Right lung (tissue), 5 donors: ENCODE measurements around the gene HSPA2. TPM values are rescaled to one million over a fixed set of nuclear protein-coding genes. Genes with fewer than 3 reads are reported as not detected.
A peak's percentile ranks its signal among the peaks of the same experiment; 100 is the strongest.
"Not testable (repeated sequence)": the region's sequence is repeated elsewhere in the genome, so short reads cannot be mapped to it uniquely, and the experiment has no call there.

Experiments
- DNase-seq, 2 donors: peaks; one replicate each; pipeline ENCODE4 v3.0.0-alpha.2; 2013
- polyA plus RNA-seq, 5 donors: library from polyadenylated mRNA; unstranded; fragments of 120-200 nt; gene quantifications; one replicate each; pipeline versions ENCODE4 v1.2.1 to v1.2.3, GENCODE V29; 2013; ENCODE audit warnings: inconsistent platforms in 1 of 5, low replicate concordance in 1 of 5; ENCODE audit not compliant: insufficient read length in 5 of 5, insufficient read depth in 1 of 5

The HSPA2 gene
- polyA plus RNA-seq, 5 donors: 7.2 to 16.9 (median 10.0) TPM

GRCh38 chr14:64510825-64511671 is 29.5 kb upstream of the HSPA2 start:
- peak; percentile 47 to 67 for DNase-seq

GRCh38 chr14:64513271-64513670 is 27.3 kb upstream of the HSPA2 start:
- no peak for DNase-seq

GRCh38 chr14:64515053-64515452 is 25.5 kb upstream of the HSPA2 start:
- DNase-seq: no peak

GRCh38 chr14:64516969-64517368 is 23.6 kb upstream of the HSPA2 start:
- DNase-seq: no peak

DNA sequence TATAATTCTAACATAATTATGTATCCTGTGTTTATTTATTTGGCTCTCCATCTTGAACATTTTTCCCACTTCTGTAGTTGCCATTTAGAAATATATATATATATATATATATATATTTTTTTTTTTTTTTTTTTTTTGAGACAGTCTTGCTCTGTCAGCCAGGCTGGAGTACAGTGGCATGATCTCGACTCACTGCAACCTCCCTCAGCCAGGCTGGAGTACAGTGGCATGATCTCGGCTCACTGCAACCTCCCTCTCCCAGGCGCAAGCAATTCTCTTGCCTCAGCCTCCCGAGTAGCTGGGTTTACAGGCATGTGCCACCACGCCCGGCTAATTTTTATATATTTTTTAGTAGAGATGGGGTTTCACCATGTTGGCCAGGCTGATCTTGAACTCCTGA is 22.9 kb upstream of the HSPA2 start:
- DNase-seq: not testable (repeated sequence)

- no peak for DNase-seq
Measured at GRCh38 chr14:64518229-64518628, 22.3 kb upstream of the HSPA2 start.

DNA sequence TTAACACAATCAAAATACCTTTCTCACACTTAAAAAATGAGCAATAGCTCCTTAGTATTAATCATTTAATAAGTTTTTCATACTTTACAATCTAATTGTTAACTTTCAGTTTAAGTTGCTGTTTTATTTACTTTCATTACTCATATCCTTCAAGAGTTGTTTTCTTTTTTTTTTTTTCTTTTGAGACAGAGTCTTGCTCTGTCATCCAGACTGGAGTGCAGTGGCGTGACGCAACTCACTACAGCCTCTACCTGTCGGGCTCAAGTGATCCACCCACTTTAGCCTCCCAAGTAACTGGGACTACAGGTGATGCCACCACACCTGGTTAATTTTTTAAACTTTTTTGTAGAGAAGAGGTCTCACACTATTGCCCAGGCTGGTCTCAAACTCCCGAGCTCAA is 19.8 kb upstream of the HSPA2 start:
- no peak for DNase-seq

DNA sequence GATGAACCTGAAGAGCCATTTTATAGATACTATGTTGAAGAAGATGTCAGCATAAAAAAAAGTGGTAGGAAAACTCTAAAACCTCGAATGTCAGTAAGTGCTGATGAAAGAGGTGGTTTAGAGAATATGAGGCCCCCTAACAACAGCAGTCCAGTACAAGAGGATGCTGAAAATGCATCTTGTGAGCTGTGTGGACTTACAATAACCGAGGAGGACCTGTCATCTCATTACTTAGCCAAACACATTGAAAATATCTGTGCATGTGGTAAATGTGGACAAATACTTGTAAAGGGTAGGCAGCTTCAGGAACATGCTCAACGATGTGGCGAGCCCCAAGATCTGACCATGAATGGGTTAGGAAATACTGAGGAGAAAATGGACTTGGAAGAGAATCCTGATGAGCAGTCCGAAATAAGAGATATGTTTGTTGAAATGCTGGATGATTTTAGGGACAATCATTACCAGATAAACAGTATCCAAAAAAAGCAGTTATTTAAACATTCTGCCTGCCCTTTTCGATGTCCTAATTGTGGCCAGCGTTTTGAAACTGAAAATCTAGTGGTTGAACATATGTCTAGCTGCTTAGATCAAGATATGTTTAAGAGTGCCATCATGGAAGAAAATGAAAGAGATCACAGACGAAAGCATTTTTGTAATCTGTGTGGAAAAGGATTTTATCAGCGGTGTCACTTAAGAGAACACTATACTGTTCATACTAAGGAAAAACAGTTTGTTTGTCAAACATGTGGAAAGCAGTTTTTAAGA is 17.8 kb upstream of the HSPA2 start:
- DNase-seq: no peak

DNA sequence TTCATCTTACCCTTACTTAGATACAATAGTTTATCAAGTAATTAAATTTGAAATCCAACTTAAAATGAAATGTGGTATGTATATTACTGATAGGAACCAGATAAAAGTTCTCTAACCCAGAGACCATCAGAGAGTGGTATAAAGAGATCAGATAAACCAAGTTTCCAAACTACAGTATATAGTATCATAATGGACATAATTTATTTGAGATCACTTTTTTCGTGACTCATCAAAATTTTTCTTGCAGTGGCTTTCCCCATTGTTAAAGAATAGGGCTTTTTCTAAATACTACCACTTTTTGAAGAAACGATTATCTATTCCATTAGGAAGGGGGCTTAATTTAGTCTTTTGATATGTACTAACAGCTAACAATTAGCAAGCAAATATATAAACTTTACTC is 15.2 kb upstream of the HSPA2 start:
- DNase-seq: no peak

GRCh38 chr14:64531567-64531966 is 9.0 kb upstream of the HSPA2 start:
- DNase-seq: no peak

- no peak for DNase-seq
Measured at GRCh38 chr14:64536488-64537245, 3.9 kb upstream of the HSPA2 start.

DNA sequence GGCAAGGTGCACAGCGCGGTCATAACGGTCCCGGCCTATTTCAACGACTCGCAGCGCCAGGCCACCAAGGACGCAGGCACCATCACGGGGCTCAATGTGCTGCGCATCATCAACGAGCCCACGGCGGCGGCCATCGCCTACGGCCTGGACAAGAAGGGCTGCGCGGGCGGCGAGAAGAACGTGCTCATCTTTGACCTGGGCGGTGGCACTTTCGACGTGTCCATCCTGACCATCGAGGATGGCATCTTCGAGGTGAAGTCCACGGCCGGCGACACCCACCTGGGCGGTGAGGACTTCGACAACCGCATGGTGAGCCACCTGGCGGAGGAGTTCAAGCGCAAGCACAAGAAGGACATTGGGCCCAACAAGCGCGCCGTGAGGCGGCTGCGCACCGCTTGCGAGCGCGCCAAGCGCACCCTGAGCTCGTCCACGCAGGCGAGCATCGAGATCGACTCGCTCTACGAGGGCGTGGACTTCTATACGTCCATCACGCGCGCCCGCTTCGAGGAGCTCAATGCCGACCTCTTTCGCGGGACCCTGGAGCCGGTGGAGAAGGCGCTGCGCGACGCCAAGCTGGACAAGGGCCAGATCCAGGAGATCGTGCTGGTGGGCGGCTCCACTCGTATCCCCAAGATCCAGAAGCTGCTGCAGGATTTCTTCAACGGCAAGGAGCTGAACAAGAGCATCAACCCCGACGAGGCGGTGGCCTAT is 875 bp downstream of the HSPA2 start:
- DNase-seq: no peak

DNA sequence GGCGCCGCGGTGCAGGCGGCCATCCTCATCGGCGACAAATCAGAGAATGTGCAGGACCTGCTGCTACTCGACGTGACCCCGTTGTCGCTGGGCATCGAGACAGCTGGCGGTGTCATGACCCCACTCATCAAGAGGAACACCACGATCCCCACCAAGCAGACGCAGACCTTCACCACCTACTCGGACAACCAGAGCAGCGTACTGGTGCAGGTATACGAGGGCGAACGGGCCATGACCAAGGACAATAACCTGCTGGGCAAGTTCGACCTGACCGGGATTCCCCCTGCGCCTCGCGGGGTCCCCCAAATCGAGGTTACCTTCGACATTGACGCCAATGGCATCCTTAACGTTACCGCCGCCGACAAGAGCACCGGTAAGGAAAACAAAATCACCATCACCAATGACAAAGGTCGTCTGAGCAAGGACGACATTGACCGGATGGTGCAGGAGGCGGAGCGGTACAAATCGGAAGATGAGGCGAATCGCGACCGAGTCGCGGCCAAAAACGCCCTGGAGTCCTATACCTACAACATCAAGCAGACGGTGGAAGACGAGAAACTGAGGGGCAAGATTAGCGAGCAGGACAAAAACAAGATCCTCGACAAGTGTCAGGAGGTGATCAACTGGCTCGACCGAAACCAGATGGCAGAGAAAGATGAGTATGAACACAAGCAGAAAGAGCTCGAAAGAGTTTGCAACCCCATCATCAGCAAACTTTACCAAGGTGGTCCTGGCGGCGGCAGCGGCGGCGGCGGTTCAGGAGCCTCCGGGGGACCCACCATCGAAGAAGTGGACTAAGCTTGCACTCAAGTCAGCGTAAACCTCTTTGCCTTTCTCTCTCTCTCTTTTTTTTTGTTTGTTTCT is 1.7 kb downstream of the HSPA2 start:
- no peak for DNase-seq

DNA sequence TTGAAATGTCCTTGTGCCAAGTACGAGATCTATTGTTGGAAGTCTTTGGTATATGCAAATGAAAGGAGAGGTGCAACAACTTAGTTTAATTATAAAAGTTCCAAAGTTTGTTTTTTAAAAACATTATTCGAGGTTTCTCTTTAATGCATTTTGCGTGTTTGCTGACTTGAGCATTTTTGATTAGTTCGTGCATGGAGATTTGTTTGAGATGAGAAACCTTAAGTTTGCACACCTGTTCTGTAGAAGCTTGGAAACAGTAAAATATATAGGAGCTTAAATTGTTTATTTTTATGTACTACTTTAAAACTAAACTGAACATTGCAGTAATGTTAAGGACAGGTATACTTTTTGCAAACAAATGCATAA is 2.3 kb downstream of the HSPA2 start:
- no peak for DNase-seq

DNA sequence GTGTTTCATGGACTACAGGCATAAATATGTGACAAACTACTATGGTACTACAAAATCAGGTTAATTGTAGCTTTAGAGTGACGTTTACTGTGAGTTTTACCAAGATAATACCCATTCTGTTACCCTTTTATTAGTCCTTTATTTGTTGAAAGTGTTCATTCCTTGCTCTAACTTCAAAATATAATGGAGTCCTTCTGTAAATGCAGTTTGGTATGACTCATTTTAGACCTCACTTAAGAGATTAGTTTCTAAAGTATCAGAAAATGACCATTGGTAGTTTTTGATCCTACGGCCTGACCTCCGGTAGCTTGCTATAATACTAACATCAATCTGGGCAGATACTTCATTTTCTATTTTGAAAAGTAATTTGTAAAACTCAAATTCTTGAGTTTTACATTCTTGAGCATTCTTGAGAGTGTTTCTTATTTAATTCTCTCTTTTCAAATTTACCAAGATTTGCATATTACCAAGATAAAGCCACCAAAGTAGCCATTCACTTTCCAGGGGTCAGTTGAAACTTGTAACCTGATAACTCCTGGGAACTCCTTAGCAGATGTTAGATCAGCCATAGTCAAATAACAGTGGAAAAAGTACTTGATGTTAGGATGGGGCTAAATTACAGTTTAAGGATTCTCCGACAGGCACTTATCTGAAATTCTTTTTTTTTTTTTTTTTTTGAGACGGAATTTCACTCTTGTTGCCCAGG is 4.2 kb downstream of the HSPA2 start:
- no peak for DNase-seq

- no peak for DNase-seq
Measured at GRCh38 chr14:64549016-64549415, 8.5 kb downstream of the HSPA2 start.

DNA sequence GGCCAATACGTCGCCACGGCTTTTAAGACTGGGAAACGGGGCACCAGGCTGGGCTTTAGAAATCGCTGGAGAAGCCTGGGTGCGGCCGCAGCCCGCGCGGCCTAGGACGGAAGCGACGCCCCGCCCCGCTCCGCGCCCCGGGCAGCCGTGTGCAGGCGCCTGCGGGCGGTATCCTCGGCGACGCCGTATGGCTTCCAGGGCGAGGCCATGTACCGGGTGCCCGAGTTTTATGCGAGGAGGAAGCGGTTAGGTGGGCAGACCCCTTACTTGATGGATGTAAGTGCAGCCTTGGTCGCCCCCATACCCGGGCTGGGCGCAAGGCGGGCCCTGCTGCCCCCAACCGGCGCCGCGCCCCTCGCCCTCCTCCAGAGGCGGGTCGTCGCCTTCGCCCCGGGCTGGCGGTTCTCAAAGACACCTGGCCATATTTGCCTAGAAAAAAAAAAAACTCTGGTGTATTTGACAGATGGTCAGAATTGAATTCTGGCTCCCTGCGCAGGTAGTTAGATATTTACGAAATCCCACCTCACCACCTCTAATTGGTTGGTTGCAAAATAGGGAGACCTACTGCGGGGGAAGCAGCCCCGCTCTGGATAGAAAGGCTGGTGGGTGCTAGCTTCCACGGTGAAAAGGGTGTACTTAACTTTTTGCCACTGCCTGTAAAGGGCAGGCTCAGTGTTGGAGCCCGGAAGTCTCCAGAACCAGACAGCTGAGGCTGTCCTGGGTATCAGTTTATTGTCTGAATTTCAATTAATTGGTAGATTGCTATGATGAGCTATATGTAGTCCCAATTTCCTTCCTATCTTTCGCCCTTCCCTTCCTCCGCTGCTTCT is 9.5 kb downstream of the HSPA2 start, which contains the start of gene PPP1R36:
PPP1R36 (plus strand) TSS at position 171 of the 830 bp plus-strand sequence; CDS start at position 208, 37 bp downstream.
- DNase-seq: no peak

DNA sequence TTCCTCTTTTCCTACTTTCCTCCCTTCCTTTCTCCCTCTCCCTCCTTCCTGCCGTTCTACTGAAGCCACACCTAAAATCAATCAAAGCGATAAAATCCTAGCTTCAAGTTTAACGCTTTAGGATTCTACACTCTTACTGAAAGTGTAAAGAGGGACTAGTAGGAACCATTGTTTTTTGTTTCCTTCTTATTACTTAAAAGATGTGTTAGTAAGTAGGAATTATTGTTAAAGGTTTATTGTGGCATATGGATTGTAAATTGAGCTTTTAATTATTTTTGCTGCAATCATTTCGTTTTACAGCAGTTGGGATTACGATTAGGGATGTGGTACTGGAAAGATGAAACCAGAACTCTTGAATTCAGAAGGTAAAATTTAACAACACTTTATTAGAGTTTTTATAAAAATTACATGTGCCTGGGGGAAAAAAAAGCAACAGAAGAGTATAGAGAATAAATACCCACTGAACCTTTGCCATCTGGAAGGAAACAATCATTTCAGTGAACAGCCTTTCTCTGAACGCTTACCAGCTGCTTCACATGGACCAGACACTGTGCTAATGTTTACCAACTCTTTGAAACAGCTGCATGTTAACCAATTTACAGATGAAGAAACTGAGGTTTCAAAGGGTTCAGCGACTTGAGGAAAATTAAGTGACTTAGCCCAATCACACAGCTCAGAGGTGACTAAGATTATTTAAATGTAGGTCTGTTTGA is 10.2 kb downstream of the HSPA2 start:
- no peak for DNase-seq
